H9 (cell line): ENCODE data around the gene ABCA4. TPM values are rescaled to one million over a fixed set of nuclear protein-coding genes. Genes with fewer than 3 reads are reported as not detected.

ENCODE experiments used
- DNase-seq: peaks from one replicate; pipeline ENCODE4 v3.0.0-alpha.2; 2017
- H2AFZ ChIP-seq: one replicate; pipeline ENCODE4 v1.6.1; 2013; ENCODE audit warnings: mild to moderate bottlenecking, low read length, control low read depth, moderate library complexity
- H2AK5ac ChIP-seq: 2 replicates; pipeline ENCODE4 v1.6.1; 2013; ENCODE audit warnings: low read length, control low read depth, mixed read lengths; ENCODE audit not compliant: insufficient read length
- H2BK120ac ChIP-seq: one replicate; pipeline ENCODE4 v1.6.1; 2013; ENCODE audit warnings: low read depth, mild to moderate bottlenecking, low read length, control low read depth, inconsistent platforms; ENCODE audit not compliant: poor library complexity, severe bottlenecking
- H2BK12ac ChIP-seq: 2 replicates; pipeline ENCODE4 v1.6.1; 2013; ENCODE audit warnings: low read length, control low read depth, mixed read lengths, low read depth; ENCODE audit not compliant: insufficient read length
- H2BK15ac ChIP-seq: 2 replicates; pipeline ENCODE4 v1.6.1; 2013; ENCODE audit warnings: low read depth, low read length, control low read depth
- H2BK20ac ChIP-seq: one replicate; pipeline ENCODE4 v1.6.1; 2013; ENCODE audit warnings: low read depth, mild to moderate bottlenecking, low read length, control low read depth, inconsistent platforms; ENCODE audit not compliant: poor library complexity, severe bottlenecking
- H2BK5ac ChIP-seq: 2 replicates; pipeline ENCODE4 v1.6.1; 2013; ENCODE audit warnings: low read length, control low read depth, mixed read lengths; ENCODE audit not compliant: insufficient read length
- H3K14ac ChIP-seq: 2 replicates; pipeline ENCODE4 v1.6.1; 2013; ENCODE audit warnings: low read length, control low read depth; ENCODE audit not compliant: insufficient read depth
- H3K18ac ChIP-seq: 2 replicates; pipeline ENCODE4 v1.6.1; 2013; ENCODE audit warnings: low read depth, mild to moderate bottlenecking, mixed read lengths, low read length, control low read depth; ENCODE audit not compliant: insufficient read length
- H3K23ac ChIP-seq: 2 replicates; pipeline ENCODE4 v1.6.1; 2013; ENCODE audit warnings: low read length, control low read depth, mixed read lengths, low read depth; ENCODE audit not compliant: insufficient read length
- H3K23me2 ChIP-seq: 2 replicates; pipeline ENCODE4 v1.6.1; 2013; ENCODE audit warnings: low read depth, mild to moderate bottlenecking, mixed read lengths, low read length, control low read depth; ENCODE audit not compliant: insufficient read length, poor library complexity, severe bottlenecking
- H3K27ac ChIP-seq: 2 replicates; pipeline ENCODE4 v1.5.1; 2013; ENCODE audit warnings: low read length, control low read depth, mixed read lengths, low read depth; ENCODE audit not compliant: insufficient read length
- H3K27me3 ChIP-seq: 2 replicates; pipeline ENCODE4 v1.6.1; 2013; ENCODE audit warnings: low read length, control low read depth, inconsistent platforms; ENCODE audit not compliant: insufficient read depth
- H3K4ac ChIP-seq: 2 replicates; pipeline ENCODE4 v1.6.1; 2013; ENCODE audit warnings: low read depth, mild to moderate bottlenecking, control low read depth, inconsistent platforms, low read length, moderate library complexity
- H3K4me1 ChIP-seq: 2 replicates; pipeline ENCODE4 v1.6.1; 2013; ENCODE audit warnings: low read length, control low read depth, inconsistent platforms; ENCODE audit not compliant: insufficient read depth
- H3K4me2 ChIP-seq: 2 replicates; pipeline ENCODE4 v1.6.1; 2013; ENCODE audit warnings: low read length, control low read depth, mixed read lengths; ENCODE audit not compliant: insufficient read length, insufficient read depth
- H3K56ac ChIP-seq: 2 replicates; pipeline ENCODE4 v1.6.1; 2013; ENCODE audit warnings: low read depth, mild to moderate bottlenecking, mixed read lengths, low read length, control low read depth; ENCODE audit not compliant: insufficient read length
- H3K79me1 ChIP-seq: 2 replicates; pipeline ENCODE4 v1.6.1; 2013; ENCODE audit warnings: low read depth, mild to moderate bottlenecking, moderate library complexity, low read length, control low read depth, inconsistent platforms; ENCODE audit not compliant: insufficient read depth, poor library complexity, severe bottlenecking
- H3K79me2 ChIP-seq: 2 replicates; pipeline ENCODE4 v1.6.1; 2013; ENCODE audit warnings: low read length, control low read depth, inconsistent platforms; ENCODE audit not compliant: insufficient read depth
- H3K9ac ChIP-seq: 2 replicates; pipeline ENCODE4 v1.6.1; 2013; ENCODE audit warnings: low read length, control low read depth, mixed read lengths; ENCODE audit not compliant: insufficient read length; ENCODE audit errors: extremely low read depth
- H3K9me3 ChIP-seq: one replicate; pipeline ENCODE4 v1.6.1; 2013; ENCODE audit warnings: low read depth, low read length, inconsistent platforms; ENCODE audit not compliant: control insufficient read depth
- H3T11ph ChIP-seq: one replicate; pipeline ENCODE4 v1.6.1; 2013; ENCODE audit warnings: mild to moderate bottlenecking, low read length, control low read depth, inconsistent platforms
- H4K20me1 ChIP-seq: one replicate; pipeline ENCODE4 v1.6.1; 2013; ENCODE audit not compliant: control insufficient read depth, insufficient read length, insufficient read depth
- H4K5ac ChIP-seq: 2 replicates; pipeline ENCODE4 v1.6.1; 2013; ENCODE audit warnings: low read depth, mild to moderate bottlenecking, mixed read lengths, low read length, control low read depth; ENCODE audit not compliant: insufficient read length
- H4K8ac ChIP-seq: replicated peaks from 2 replicates; pipeline ENCODE4 v1.6.1; 2013; ENCODE audit warnings: low read length, control low read depth, mixed read lengths, low read depth; ENCODE audit not compliant: insufficient read length
- H4K91ac ChIP-seq: 2 replicates; pipeline ENCODE4 v1.6.1; 2013; ENCODE audit warnings: low read depth, mild to moderate bottlenecking, moderate library complexity, mixed read lengths, low read length, control low read depth; ENCODE audit not compliant: insufficient read length
- H3K27ac Mint-ChIP-seq, 3 experiments: 2 replicates in 2 of 3; 3 replicates in 1 of 3; pipeline ENCODE4 v1.8.0; 2020 to 2021; ENCODE audit warnings: mixed read lengths in 3 of 3, mild to moderate bottlenecking in 1 of 3, moderate library complexity in 1 of 3
- H3K27me3 Mint-ChIP-seq: 2 replicates; pipeline ENCODE4 v1.8.0; 2021; ENCODE audit warnings: low read depth, mild to moderate bottlenecking, moderate library complexity, mixed read lengths
- H3K36me3 Mint-ChIP-seq, 3 experiments: 2 replicates in 2 of 3; 3 replicates in 1 of 3; pipeline ENCODE4 v1.8.0; 2020 to 2021; ENCODE audit warnings: low read depth in 3 of 3, mixed read lengths in 3 of 3; ENCODE audit not compliant: insufficient read depth in 1 of 3
- H3K4me1 Mint-ChIP-seq, 2 experiments: 2 replicates each; pipeline ENCODE4 v1.8.0; 2020; ENCODE audit warnings: mixed read lengths in 2 of 2
- H3K4me3 Mint-ChIP-seq, 2 experiments: 2 replicates in 1 of 2; 3 replicates in 1 of 2; pipeline ENCODE4 v1.8.0; 2020 to 2021; ENCODE audit warnings: mild to moderate bottlenecking in 2 of 2, mixed read lengths in 2 of 2, moderate library complexity in 1 of 2
- H3K9me3 Mint-ChIP-seq, 2 experiments: 2 replicates in 1 of 2; 3 replicates in 1 of 2; pipeline ENCODE4 v1.8.0; 2020; ENCODE audit warnings: mild to moderate bottlenecking in 2 of 2, mixed read lengths in 2 of 2, moderate library complexity in 1 of 2
- CTCF ChIP-seq: fragments of 200-600 bp; sonication (generic); conservative IDR thresholded peaks from 3 replicates; pipeline ENCODE4 v1.8.0; 2021; ENCODE audit warnings: antibody characterized with exemption, mild to moderate bottlenecking
- WGBS: extraction: QIAGEN DNeasy Blood & Tissue Kit; methylation state at CpG from one replicate; pipeline ENCODE4 v1.1.7; 2013; ENCODE audit warnings: missing lambda C conversion rate, low lambda C conversion rate, mixed read lengths; ENCODE audit not compliant: insufficient read length; ENCODE audit errors: extremely low coverage; 5-methylcytosine and 5-hydroxymethylcytosine counted together
- long read RNA-seq: library from polyadenylated mRNA; unstranded; transcript quantifications from one replicate; pipeline ENCODE4 v2.0.0, GENCODE V29; 2020
- total RNA-seq: library from RNA; stranded (reverse); gene quantifications from 2 replicates; pipeline ENCODE4 v1.2.1, GENCODE V29; 2021

ABCA4 gene
- not detected in 2 replicates for total RNA-seq
- long read RNA-seq = 0 reads

GRCh38 chr1:94120991-94121390 lies at the start of gene ABCA4:
Gene ABCA4 (minus strand): TSS chr1:94121148. CDS start chr1:94121045, 103 bp downstream.
- Histone ChIP-seq H2BK12ac (no peak within 1 kb of the TSS), H2BK15ac (no peak within 1 kb of the TSS), H3K79me1 (no peaks in the 10 kb centered on the region), H3K18ac (no peak within 1 kb of the TSS), H3K4ac (no peak within 1 kb of the TSS), H3K4me2 (no peak within 1 kb of the TSS), H3K23me2 (no peaks in the 10 kb centered on the region), H4K8ac (no peak within 1 kb of the TSS), H4K5ac (no peak within 1 kb of the TSS), H2BK5ac (no peak within 1 kb of the TSS), H3K27me3 (no peaks in the 10 kb centered on the region; the same call in 1 of the 2 replicates), H2AFZ (no peak within 1 kb of the TSS), H3K14ac (no peak within 1 kb of the TSS), H4K91ac (no peak within 1 kb of the TSS), H3K9me3 (no peaks in the 10 kb centered on the region), H3K4me1 (peaks cover 15% of the 10 kb centered on the region; the same call in 1 of the 2 replicates), H3T11ph (no peak within 1 kb of the TSS), H3K56ac (no peak within 1 kb of the TSS), H3K23ac (no peak within 1 kb of the TSS), H3K9ac (no peak within 1 kb of the TSS), H3K79me2 (no peaks in the 10 kb centered on the region), H2AK5ac (no peak within 1 kb of the TSS), H3K27ac (no peak within 1 kb of the TSS), H4K20me1 (no peaks in the 10 kb centered on the region), H2BK120ac (no peak within 1 kb of the TSS), H2BK20ac (no peak within 1 kb of the TSS)
- Mint-ChIP-seq H3K27ac (no peak within 1 kb of the TSS), H3K36me3 (no peaks in the 10 kb centered on the region; a peak in 1 of 7 replicates), H3K9me3 (no peaks in the 10 kb centered on the region; a peak in 1 of 5 replicates), H3K4me1 (peaks cover 52 to 53% of the 10 kb centered on the region in 2 experiments), H3K4me3 (no peak within 1 kb of the TSS; a peak in 1 of 5 replicates), H3K27me3 (peaks cover 41% of the 10 kb centered on the region)
- DNase-seq = no peak
- no CpG with 5 or more reads among the region's 9 CpGs for WGBS
- TF ChIP-seq CTCF = no peak
